Glutamatergic neuron (in vitro differentiated cells): ENCODE measurements around the gene PRRG1. TPM values are rescaled to one million over a fixed set of nuclear protein-coding genes. Genes with fewer than 3 reads are reported as not detected.
"Not testable (repeated sequence)": the region's sequence is repeated elsewhere in the genome, so short reads cannot be mapped to it uniquely, and the experiment has no call there.

Source experiments
- DNase-seq: peaks from one replicate; pipeline ENCODE4 v3.0.0; 2022
- H3K27ac Mint-ChIP-seq: one replicate; pipeline ENCODE4 v1.8.0; 2020; ENCODE audit warnings: mild to moderate bottlenecking, mixed read lengths, inconsistent platforms; ENCODE audit not compliant: unreplicated experiment
- H3K27me3 Mint-ChIP-seq: one replicate; pipeline ENCODE4 v1.8.0; 2020; ENCODE audit warnings: mild to moderate bottlenecking, moderate library complexity, mixed read lengths, inconsistent platforms; ENCODE audit not compliant: unreplicated experiment
- H3K36me3 Mint-ChIP-seq: one replicate; pipeline ENCODE4 v1.8.0; 2020; ENCODE audit warnings: mild to moderate bottlenecking, mixed read lengths, inconsistent platforms; ENCODE audit not compliant: unreplicated experiment
- H3K4me1 Mint-ChIP-seq: one replicate; pipeline ENCODE4 v1.8.0; 2020; ENCODE audit warnings: mild to moderate bottlenecking, low read depth, mixed read lengths, inconsistent platforms; ENCODE audit not compliant: unreplicated experiment
- H3K4me3 Mint-ChIP-seq: one replicate; pipeline ENCODE4 v1.8.0; 2020; ENCODE audit warnings: mild to moderate bottlenecking, mixed read lengths, inconsistent platforms; ENCODE audit not compliant: unreplicated experiment
- H3K9me3 Mint-ChIP-seq: one replicate; pipeline ENCODE4 v1.8.0; 2020; ENCODE audit warnings: mild to moderate bottlenecking, moderate library complexity, mixed read lengths, inconsistent platforms; ENCODE audit not compliant: unreplicated experiment
- CTCF ChIP-seq: fragments of 200-600 bp; sonication (generic); IDR thresholded peaks from one replicate; pipeline ENCODE4 v1.5.0; 2021; ENCODE audit not compliant: partially characterized antibody, unreplicated experiment
- total RNA-seq: library from RNA; stranded (reverse); fragmentation: NEBNext Ultra II Directional; extraction: Animal tissue kit (Norgen Biotek cat#: 25700); gene quantifications from one replicate; pipeline ENCODE4 v1.2.1, GENCODE V29; 2021; ENCODE audit not compliant: unreplicated experiment

PRRG1 gene
- total RNA-seq, 1 donor from 2014 or later = 4.4 TPM

- TF ChIP-seq CTCF = no peak
- Mint-ChIP-seq H3K9me3 (peaks cover 2% of the 10 kb centered on the region), H3K36me3 (no peaks in the 10 kb centered on the region), H3K27me3 (no peaks in the 10 kb centered on the region), H3K4me1 (no peaks in the 10 kb centered on the region), H3K27ac (no peak overlapping the region), H3K4me3 (no peak overlapping the region)
- DNase-seq = no peak
Measured at GRCh38 chrX:37487271-37487670, 138.1 kb downstream of the PRRG1 start.

GRCh38 chrX:37488323-37488722 lies 139.2 kb downstream of the PRRG1 start:
- H3K4me3 Mint-ChIP-seq = no peak overlapping the region
- H3K9me3 Mint-ChIP-seq = peaks cover 2% of the 10 kb centered on the region
- no peaks in the 10 kb centered on the region for H3K36me3 Mint-ChIP-seq
- H3K27me3 Mint-ChIP-seq = no peaks in the 10 kb centered on the region
- TF ChIP-seq CTCF = no peak
- no peaks in the 10 kb centered on the region for H3K4me1 Mint-ChIP-seq
- H3K27ac Mint-ChIP-seq = no peak overlapping the region
- DNase-seq = no peak

- no peak for DNase-seq
- Mint-ChIP-seq H3K4me3 (no peak overlapping the region), H3K36me3 (no peaks in the 10 kb centered on the region), H3K27me3 (peaks cover 2% of the 10 kb centered on the region), H3K9me3 (peaks cover 1% of the 10 kb centered on the region), H3K27ac (no peak overlapping the region), H3K4me1 (no peaks in the 10 kb centered on the region)
- TF ChIP-seq CTCF = no peak
Measured at GRCh38 chrX:37491686-37492085, 142.5 kb downstream of the PRRG1 start.

GRCh38 chrX:37495760-37496159 lies 146.6 kb downstream of the PRRG1 start:
- not testable (repeated sequence) for H3K27me3 Mint-ChIP-seq, H3K27ac Mint-ChIP-seq, DNase-seq, H3K9me3 Mint-ChIP-seq, H3K4me3 Mint-ChIP-seq, H3K4me1 Mint-ChIP-seq, H3K36me3 Mint-ChIP-seq
- peak; percentile 12 for TF ChIP-seq CTCF

GRCh38 chrX:37497126-37497525 lies 148.0 kb downstream of the PRRG1 start:
- not testable (repeated sequence) for H3K36me3 Mint-ChIP-seq, H3K27ac Mint-ChIP-seq, H3K9me3 Mint-ChIP-seq, H3K4me3 Mint-ChIP-seq, H3K4me1 Mint-ChIP-seq, H3K27me3 Mint-ChIP-seq, DNase-seq

GRCh38 chrX:37498323-37498722 lies 149.2 kb downstream of the PRRG1 start:
- H3K9me3 Mint-ChIP-seq = not testable (repeated sequence)

GRCh38 chrX:37499649-37500048 lies 150.5 kb downstream of the PRRG1 start:
- not testable (repeated sequence) for H3K4me3 Mint-ChIP-seq, H3K9me3 Mint-ChIP-seq, H3K27ac Mint-ChIP-seq, H3K36me3 Mint-ChIP-seq, DNase-seq, H3K27me3 Mint-ChIP-seq, H3K4me1 Mint-ChIP-seq

More at GRCh38 chrX:37498323-37498722, 149.2 kb downstream of the PRRG1 start:
- not testable (repeated sequence) for H3K4me3 Mint-ChIP-seq, H3K4me1 Mint-ChIP-seq, DNase-seq, H3K27me3 Mint-ChIP-seq, H3K27ac Mint-ChIP-seq, H3K36me3 Mint-ChIP-seq
